22Rv1 (cell line): ENCODE results near the gene PORCN.

Source experiments
- CTCF ChIP-seq: fragments of 450-650 bp; IDR thresholded peaks from 2 replicates; pipeline ENCODE4 v1.5.1; 2017; ENCODE audit warnings: mild to moderate bottlenecking
- ZFX ChIP-seq: fragments of 450-650 bp; IDR thresholded peaks from 2 replicates; pipeline ENCODE4 v1.6.1; 2017; ENCODE audit warnings: antibody characterized with exemption, borderline replicate concordance

- TF ChIP-seq CTCF (peak; percentile 31), ZFX (no peak)
Observed at GRCh38 chrX:48474127-48474526, 34.7 kb upstream of the PORCN start.
